ENCODE data around the gene CAMK2A.
"Not testable (repeated sequence)": the region's sequence is repeated elsewhere in the genome, so short reads cannot be mapped to it uniquely, and the experiment has no call there.

CAMK2A gene

DNA sequence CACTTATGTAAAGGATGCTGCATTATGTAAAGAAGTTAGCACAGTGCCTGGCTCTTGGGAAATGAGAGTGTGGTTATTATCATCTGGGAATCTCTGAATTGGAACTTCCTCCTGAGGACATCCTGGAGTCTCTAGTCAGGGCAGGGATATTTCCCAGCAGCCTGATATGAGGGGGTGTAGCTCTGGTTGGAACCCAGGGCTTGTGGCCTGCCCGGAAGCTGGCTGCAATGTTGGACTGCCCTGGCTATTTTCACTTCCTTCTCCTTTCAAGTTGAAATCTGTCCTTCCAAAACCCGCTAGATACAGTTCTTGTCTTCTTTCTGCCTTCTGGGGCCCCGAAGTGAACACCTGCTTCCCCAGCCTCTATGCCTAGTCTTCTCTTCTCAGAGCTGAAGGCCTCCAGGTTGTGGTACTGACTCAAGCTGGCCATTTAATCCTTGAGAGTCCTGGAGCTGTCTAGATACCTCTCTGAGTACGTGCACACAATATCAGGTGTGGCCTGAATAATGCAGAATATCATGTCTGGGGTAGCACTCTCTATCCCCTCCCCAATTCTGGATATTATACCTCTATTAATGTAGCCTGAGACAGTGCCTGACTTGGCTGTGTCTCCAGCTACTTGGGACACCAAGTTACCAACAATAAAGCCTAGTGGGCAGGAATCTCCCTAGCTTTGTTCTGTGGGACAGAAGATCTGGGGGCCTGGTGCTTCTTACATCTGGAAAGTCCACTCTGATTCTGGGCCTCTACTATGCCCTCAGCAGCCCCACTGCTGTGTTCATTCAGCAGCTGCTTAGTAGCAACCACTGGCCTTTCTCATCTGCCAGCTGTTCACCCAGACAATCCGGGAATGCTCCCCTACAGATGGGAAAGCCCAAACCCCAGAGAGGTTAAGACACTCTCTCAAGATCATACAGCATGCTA is 54.7 kb downstream of the CAMK2A start:
- DNase-seq: no peak

DNA sequence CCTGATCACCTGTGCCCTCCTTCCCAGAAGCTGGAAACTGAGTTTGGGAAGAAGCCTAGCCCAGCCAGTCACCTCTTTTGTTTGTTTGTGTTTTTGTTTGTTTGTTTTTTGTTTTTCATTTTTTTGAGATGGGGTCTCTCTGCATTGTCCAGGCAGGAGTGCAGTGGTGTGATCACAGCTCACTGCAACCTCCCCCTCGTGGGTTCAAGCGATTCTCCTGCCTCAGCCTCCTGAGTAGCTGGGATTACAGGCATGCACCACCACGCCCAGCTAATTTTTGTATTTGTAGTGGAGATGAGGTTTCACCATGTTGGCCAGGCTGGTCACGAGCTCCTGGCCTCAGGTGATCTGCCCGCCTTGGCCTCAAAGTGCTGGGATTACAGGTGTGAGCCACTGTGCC is 55.9 kb downstream of the CAMK2A start:
- not testable (repeated sequence) for DNase-seq

- no peak for DNase-seq
These were observed 58.7 kb downstream of the CAMK2A start for GRCh38 chr5:150230842-150231241.

- no peak for DNase-seq
These were observed 60.0 kb downstream of the CAMK2A start for GRCh38 chr5:150229571-150229970.

DNA sequence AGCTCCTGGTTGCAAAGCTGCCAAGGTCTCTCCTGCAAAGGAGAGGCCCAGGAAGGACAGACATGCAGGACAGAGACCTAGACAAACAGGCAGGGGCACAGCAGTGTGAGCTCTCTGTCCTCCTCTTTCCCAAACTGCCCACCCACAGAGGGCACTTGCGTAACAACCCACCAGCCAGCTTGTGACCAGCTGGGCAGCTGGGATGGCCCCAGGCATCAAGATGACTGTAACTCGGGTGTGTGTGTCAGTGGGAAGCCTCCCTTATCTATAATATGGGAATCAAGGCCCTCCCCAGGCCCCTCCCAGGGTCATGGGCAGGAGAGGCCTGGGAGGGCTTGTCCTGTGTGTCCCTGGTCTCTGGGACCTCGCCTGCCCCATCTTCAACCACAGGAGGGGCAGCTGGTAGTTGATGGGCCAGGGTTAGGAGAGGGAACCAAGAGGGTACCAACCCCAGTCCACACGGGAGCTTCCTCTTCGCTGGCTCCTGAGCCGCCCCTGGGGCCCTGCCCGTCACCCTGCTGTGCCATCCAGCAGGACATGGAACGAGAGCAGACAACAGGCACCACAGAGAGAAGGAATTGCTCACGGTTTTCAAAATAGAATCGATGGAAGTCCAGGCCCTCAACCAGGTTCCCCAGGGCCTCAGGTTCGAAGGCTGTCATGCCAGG is 61.8 kb downstream of the CAMK2A start:
- no peak for DNase-seq

DNA sequence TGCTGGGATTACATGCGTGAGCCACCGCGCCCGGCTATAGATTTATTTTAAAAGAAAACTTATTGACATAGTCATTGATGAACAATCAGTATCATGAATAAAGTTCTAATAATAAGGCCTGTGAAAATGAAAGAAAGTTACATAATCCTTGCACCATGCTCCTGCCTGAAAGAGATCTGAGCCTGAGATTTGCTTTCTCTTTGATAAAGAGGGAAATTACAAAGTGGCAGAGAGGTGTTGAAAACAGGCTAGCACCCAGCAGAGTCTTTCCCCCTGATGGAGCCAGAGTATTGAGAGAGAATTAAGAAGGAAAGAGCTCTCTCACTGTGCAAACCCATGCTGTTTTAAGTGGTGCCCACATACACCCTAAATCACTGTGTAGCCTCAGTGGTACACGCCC is 62.5 kb downstream of the CAMK2A start:
- no peak for DNase-seq

GRCh38 chr5:150224483-150225027 is 65.0 kb downstream of the CAMK2A start:
- no peak for DNase-seq

DNA sequence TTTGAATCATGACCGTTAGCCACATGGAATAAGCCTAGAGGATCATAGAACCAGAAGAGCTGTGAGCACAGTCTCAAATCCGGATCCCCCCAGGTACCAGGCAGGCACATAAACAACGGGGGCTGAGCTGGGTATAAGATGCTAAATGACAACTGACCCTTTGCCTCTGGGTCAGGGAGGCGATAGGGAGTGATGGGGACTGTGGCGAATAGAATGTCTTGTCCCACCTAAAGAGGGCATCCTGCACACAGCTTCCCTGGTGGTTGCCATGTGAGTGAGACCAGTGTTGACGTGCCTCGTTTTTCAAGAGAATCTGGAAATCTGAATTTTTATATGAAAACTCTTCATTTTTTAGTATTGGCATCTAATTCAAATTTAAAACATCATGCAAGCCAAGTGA is 66.1 kb downstream of the CAMK2A start:
- no peak for DNase-seq

DNA sequence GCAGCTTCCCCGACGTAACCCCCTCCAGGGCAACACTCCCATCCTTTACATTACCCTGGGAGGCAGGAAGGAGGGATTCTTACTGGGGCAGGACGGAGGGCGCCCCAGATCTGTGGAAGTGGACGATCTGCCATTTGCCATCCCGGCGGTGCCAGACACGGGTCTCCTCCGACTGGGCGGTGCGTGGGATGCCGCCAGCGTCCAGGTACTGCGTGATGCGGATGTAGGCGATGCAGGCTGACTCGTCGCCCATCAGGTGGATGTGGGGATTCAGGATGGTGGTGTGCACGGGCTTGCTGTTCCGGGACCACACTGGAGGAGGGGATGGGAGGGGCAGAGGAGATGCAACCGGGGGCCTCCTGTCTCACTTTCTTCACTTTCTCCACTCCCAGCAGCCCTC is 66.7 kb downstream of the CAMK2A start:
- no peak for DNase-seq

DNA sequence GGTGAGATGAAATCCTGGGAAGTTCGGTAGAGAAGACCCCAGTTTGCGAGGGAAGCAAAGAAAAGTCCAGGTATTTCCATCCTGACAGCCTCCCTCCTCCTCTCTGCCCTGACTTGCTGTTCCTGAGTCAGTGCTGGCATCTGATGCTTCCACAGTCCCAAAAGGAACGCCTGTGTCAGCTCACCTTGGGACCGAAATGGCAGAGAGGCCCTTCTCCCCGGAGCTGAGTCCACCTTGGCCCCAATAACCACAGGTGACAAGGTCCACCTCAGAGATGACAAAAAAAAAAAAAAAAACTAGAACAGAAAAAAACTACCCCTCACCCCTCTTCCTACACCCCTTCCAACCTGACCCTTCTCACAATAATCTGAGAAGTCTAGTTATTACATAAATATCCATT is 68.1 kb downstream of the CAMK2A start:
- no peak for DNase-seq

DNA sequence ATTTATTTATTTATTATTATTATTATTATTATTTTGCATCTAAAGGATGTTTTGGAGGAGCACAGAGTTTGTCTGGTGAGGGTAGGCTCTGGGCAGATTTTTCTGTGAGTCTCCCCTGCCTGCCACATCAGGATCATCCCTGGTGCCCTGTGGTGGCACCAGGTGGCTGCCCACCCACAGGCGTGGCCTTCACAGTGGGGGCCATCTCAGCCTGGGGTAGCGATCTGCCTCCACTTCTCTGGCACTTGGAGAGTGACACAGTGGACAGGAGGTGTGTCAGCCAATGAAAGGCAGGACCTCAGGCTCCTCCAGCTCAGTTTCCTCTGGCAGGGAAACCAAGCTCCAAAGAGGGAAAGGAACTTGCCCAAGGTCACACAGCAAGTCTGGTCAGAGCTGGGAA is 69.7 kb downstream of the CAMK2A start:
- no peak for DNase-seq

GRCh38 chr5:150219142-150219541 is 70.4 kb downstream of the CAMK2A start:
- DNase-seq: no peak

DNA sequence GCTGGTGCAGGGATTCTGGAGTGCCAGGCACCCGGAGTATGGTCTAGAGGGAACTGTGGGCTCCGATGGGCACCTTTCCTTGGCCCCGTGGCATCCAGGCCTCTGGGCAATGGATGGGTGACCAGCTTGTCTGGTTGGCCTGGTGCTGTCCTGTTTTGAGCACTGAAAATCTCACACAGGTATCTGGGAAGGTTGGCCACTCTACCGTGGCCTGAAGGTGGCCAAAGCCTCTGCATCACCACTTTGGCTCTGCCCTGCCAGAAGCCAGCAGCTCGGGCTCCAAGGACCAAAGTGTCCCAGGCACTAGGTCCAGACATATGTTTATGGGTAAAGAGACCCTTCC is 70.9 kb downstream of the CAMK2A start:
- no peak for DNase-seq

- DNase-seq: peak; percentile 9 to 29
These were observed 71.5 kb downstream of the CAMK2A start for GRCh38 chr5:150217873-150218692.

GRCh38 chr5:150217038-150217437 is 72.5 kb downstream of the CAMK2A start:
- no peak for DNase-seq

DNA sequence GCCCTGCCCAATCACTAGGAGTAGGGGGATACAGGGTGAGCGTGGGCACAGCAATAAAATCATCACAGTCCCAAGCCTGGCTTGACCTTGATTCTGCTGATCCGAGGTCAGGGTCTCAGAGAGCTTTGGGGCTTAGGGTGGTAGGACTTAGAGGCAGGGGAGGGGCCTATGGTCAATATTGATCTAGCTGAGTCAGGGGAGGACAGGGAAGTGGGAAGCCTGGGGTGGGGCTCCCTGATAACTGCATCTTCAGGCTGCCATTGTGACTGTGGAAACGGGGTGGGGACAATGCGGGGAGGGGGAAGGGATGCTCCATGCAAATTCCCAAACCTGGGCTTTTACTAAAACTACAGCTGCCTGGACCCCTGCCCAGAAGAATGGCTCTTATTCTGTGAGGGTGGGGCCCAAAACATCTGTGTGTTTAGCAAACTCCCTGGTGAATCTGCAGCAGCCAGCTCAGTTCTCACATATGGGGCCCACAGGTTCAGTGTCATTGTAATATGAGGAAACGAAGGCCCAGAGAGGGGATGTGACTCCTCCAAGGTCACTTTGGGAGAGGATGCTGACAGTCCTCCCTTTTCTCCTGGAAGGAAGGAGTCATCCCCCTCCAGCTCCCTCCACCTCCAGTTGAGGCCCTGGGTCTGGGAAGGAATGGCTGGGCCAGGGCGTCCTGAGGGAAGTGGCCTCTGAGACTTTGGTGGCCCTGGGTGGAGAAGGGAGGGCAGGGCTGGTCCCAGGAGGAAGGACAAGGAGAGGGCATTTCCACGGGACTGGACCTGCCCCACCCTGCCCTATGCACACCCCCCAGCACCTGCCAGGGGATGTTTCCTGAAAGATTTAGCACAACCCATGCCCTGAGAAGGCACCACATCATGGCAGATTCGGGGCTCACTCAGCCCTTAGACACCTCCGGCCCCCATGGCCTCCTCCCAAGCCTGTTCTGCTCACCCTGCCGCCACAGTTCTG is 73.3 kb downstream of the CAMK2A start:
- no peak for DNase-seq

GRCh38 chr5:150214289-150214688 is 75.3 kb downstream of the CAMK2A start:
- DNase-seq: no peak

DNA sequence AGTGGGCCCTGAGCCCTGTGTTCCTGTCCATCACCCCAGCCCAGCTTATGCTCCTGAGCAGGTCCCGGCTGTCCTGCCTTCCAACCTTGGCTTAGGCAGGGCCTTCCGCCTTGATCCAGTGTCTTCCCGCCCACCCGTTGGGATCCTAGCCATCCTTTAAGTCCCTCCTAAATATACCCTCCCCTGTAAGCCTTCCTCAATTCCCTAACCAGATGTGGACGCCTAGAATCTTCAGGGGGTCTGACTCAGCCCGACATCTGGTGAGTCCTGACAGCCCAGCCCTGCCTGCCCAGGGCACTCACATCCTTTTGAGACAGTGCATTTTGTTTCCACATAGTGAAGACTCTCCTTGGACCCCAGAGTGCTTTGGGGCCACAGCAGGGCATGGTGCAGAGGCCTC is 76.0 kb downstream of the CAMK2A start:
- no peak for DNase-seq

DNA sequence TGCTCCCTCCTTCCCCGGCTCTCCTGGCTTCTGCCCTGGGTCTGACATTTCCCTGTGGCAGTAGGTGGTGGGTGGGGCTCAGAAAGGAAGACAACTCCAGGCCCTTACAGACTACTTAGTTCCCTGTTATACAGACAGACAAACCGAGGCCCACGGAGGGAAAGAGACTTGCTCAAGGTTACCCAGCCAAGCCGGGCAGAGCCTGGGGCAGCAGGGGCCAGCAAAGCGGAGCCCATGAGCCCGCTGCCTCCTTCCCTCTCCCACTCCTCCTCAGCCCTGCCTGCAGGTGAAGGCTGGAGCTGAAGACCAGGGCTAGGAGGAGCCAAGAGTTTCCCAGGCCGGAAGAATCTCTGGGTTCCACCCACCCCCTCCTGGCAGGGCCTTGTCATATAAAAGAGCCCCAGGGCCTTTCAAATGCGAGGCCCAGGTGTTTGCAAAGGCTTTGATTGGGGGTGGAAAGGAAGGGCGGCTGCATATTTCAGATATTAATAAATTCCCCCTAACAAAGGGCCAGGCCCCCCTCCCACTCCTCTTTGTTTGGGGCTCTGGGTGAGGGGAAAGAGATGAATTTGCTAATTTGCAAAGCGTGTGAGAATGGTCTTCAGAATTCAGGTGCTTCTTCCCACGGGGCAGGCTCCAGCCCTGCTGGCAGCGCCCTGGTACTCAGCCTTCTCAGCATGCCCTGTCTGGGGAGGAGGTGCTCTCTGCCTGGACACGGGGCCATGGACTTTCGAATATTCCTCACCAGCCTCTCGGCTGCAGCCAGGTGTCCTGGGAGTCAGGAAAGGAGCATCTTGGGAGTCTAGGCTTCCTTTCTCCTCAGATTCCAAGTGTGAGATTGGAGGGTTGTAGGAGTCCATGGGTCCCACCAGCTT is 78.2 kb downstream of the CAMK2A start:
- no peak for DNase-seq

DNA sequence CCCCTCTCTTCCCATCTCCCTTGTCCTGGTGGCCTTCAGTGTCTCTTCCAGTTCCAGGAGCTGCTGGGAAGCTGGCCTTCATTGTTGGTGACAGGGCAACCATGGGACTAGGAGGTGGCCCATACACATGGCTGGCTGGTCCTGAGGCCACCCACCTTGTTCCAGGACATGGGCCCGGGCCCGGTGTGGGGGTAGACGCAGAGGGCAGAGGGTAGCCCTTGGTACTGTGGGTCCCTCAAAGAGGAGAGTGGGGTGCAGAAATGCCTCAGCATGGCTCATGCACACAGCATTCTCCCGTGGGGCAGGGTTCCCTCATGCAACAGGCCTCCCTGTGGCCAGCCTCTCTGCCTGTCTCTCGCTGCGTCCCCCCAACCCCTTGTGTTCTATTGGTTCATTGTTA is 78.9 kb downstream of the CAMK2A start:
- no peak for DNase-seq

- no peak for DNase-seq
These were observed 80.4 kb downstream of the CAMK2A start for GRCh38 chr5:150209099-150209635.

All from NCI-H1930 (cell line).